PC-3 (cell line): ENCODE results near the gene TUSC2. TPM values are rescaled to one million over a fixed set of nuclear protein-coding genes. Genes with fewer than 3 reads are reported as not detected.

Experiments used
- ATAC-seq: fragments of 200-7000 bp; cut with Tn5 transposase; 2 replicates; pipeline ENCODE4 v1.9.1; 2020; ENCODE audit warnings: mild to moderate bottlenecking, moderate library complexity
- BruUV-seq: library from RNA; stranded (reverse); fragments of 400-500 nt; replicated peaks from 2 replicates; lab custom pipeline; 2021; lab: Mats Ljungman, UMichigan
- CTCF ChIA-PET: fragments of 300-600 bp; sonication (Branson Sonifier 250); formaldehyde crosslinking; loops from one replicate; lab custom pipeline; 2022; ENCODE audit warnings: antibody characterized with exemption; lab: Charles Lee
- POLR2A ChIA-PET: fragments of 300-600 bp; sonication (Branson Sonifier 250); formaldehyde crosslinking; loops from one replicate; lab custom pipeline; 2022; ENCODE audit warnings: antibody characterized with exemption; ENCODE audit not compliant: unreplicated experiment; lab: Charles Lee
- DNase-seq: peaks from one replicate; pipeline ENCODE4 v3.0.0-alpha.2; 2015
- H2AFZ ChIP-seq: fragments of 300-600 bp; sonication (generic); 2 replicates; pipeline ENCODE4 v1.6.0; 2016; ENCODE audit warnings: antibody characterized with exemption, low read length
- H3F3A ChIP-seq: fragments of 300-600 bp; sonication (generic); one replicate; pipeline ENCODE4 v1.6.0; 2017; ENCODE audit warnings: antibody characterized with exemption, low read length, control low read depth, mild to moderate bottlenecking; ENCODE audit not compliant: unreplicated experiment
- H3K27ac ChIP-seq: fragments of 300-600 bp; sonication (generic); 2 replicates; pipeline ENCODE4 v1.5.1; 2016; ENCODE audit warnings: mild to moderate bottlenecking, low read length
- H3K27me3 ChIP-seq: fragments of 300-600 bp; sonication (generic); 2 replicates; pipeline ENCODE4 v1.6.1; 2016; ENCODE audit warnings: low read length, mixed read lengths
- H3K36me3 ChIP-seq: fragments of 300-600 bp; sonication (generic); 2 replicates; pipeline ENCODE4 v1.6.1; 2016; ENCODE audit warnings: low read depth, mixed run types, low read length, mixed read lengths
- H3K4me1 ChIP-seq: fragments of 300-600 bp; sonication (generic); 2 replicates; pipeline ENCODE4 v1.5.1; 2016; ENCODE audit warnings: low read length; ENCODE audit not compliant: insufficient read depth
- H3K4me2 ChIP-seq: fragments of 300-600 bp; sonication (generic); 2 replicates; pipeline ENCODE4 v1.6.0; 2016; ENCODE audit warnings: low read length
- H3K4me3 ChIP-seq: fragments of 300-600 bp; sonication (generic); 2 replicates; pipeline ENCODE4 v1.5.1; 2016; ENCODE audit warnings: mild to moderate bottlenecking, low read length, mixed read lengths
- H3K79me2 ChIP-seq: fragments of 300-600 bp; sonication (generic); 2 replicates; pipeline ENCODE4 v1.6.1; 2017; ENCODE audit warnings: low read length, mixed read lengths
- H3K9ac ChIP-seq: fragments of 300-600 bp; sonication (generic); 2 replicates; pipeline ENCODE4 v1.6.0; 2016; ENCODE audit warnings: mild to moderate bottlenecking, low read length
- H3K9me2 ChIP-seq: fragments of 300-600 bp; sonication (generic); replicated peaks from 2 replicates; pipeline ENCODE4 v1.6.1; 2016; ENCODE audit warnings: mixed run types, low read length, mixed read lengths
- H3K9me3 ChIP-seq: fragments of 300-600 bp; sonication (generic); 2 replicates; pipeline ENCODE4 v1.6.1; 2016; ENCODE audit warnings: low read length, mixed read lengths
- H4K20me1 ChIP-seq: fragments of 300-600 bp; sonication (generic); 2 replicates; pipeline ENCODE4 v1.6.1; 2016; ENCODE audit warnings: low read length, mixed read lengths
- EZH2 ChIP-seq: fragments of 300-600 bp; sonication (generic); IDR thresholded peaks from one replicate; pipeline ENCODE4 v1.6.1; 2017; ENCODE audit warnings: antibody characterized with exemption, mild to moderate bottlenecking, low read length; ENCODE audit not compliant: unreplicated experiment
- EZH2phosphoT487 ChIP-seq: fragments of 300-600 bp; sonication (generic); IDR thresholded peaks from 2 replicates; pipeline ENCODE4 v1.6.1; 2018; ENCODE audit warnings: mild to moderate bottlenecking, antibody characterized with exemption, low read length, borderline replicate concordance
- intact Hi-C: fragments of 100-400 bp; cut with micrococcal nuclease; formaldehyde crosslinking; loops from 2 replicates; pipeline ENCODE4 v1.9.0; 2023
- total RNA-seq: library from RNA; depleted of rRNA; stranded (reverse); fragments of >200 nt; gene quantifications from 2 replicates; pipeline ENCODE4 v1.2.3, GENCODE V29; 2014
- TF ChIP-seq, protein P1 (sequence below): fragments of 300-600 bp; sonication (generic); conservative IDR thresholded peaks from 2 replicates; pipeline ENCODE4 v1.5.1; 2017; ENCODE audit warnings: antibody characterized with exemption, low read depth, mild to moderate bottlenecking, low read length

TUSC2 gene
- total RNA-seq, 1 experiment from 2014 or later, result 143 TPM

DNA sequence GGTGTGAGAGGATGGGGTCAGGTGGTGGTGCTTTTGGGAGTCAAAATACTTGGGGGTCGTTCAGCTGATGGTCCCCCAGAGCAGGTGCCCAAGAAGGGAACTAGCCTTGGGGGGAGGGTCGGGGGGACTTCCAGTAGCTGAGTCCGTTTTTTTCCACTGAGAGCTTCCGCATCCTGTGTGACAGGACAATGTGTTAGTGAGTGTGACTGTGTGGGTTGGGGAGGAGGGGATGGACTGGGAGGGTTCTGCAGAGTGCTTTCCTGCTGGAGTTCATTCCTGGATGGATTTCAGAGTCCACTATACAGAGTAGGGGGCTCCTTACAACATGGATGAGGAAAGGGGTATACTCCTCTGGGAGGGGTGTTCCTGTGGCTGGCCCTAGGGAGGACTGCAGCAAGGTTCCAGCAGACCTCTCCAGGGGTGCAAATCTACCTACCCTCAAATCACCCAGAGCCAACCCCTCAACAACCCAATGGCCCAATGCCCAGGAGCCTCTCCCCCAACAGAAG, 4.9 kb downstream of the TUSC2 start:
- Histone ChIP-seq H3K4me2 (no peak overlapping the region), H3K36me3 (peaks cover 6% of the 10 kb centered on the region), H3K4me3 (no peak overlapping the region), H2AFZ (no peak overlapping the region), H3K27ac (no peak overlapping the region), H3K9me3 (no peaks in the 10 kb centered on the region), H3K4me1 (peaks cover 31% of the 10 kb centered on the region), H3K79me2 (peaks cover 47% of the 10 kb centered on the region), H4K20me1 (no peaks in the 10 kb centered on the region), H3K27me3 (no peaks in the 10 kb centered on the region), H3K9me2 (no peaks in the 10 kb centered on the region), H3F3A (peaks cover under 1% of the 10 kb centered on the region), H3K9ac (no peak overlapping the region)
- TF ChIP-seq, protein P1, sequence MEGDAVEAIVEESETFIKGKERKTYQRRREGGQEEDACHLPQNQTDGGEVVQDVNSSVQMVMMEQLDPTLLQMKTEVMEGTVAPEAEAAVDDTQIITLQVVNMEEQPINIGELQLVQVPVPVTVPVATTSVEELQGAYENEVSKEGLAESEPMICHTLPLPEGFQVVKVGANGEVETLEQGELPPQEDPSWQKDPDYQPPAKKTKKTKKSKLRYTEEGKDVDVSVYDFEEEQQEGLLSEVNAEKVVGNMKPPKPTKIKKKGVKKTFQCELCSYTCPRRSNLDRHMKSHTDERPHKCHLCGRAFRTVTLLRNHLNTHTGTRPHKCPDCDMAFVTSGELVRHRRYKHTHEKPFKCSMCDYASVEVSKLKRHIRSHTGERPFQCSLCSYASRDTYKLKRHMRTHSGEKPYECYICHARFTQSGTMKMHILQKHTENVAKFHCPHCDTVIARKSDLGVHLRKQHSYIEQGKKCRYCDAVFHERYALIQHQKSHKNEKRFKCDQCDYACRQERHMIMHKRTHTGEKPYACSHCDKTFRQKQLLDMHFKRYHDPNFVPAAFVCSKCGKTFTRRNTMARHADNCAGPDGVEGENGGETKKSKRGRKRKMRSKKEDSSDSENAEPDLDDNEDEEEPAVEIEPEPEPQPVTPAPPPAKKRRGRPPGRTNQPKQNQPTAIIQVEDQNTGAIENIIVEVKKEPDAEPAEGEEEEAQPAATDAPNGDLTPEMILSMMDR, result no peak
- no peak for TF ChIP-seq EZH2
- TF ChIP-seq EZH2phosphoT487, result no peak
- CTCF ChIA-PET, result interaction anchor here (1.4 kb wide), 1 partner anchor 24 kb away, joined by 7 read pairs; the partner anchor contains the start of genes HYAL3 and NAA80
- ATAC-seq, result no peak
- DNase-seq, result no peak
- BruUV-seq, result no TSS peak
- intact Hi-C loops, result loop anchor here (5.0 kb wide), 1 partner anchor 126 kb away; no protein-coding TSS in a partner anchor
- POLR2A ChIA-PET, result no interaction called here

DNA sequence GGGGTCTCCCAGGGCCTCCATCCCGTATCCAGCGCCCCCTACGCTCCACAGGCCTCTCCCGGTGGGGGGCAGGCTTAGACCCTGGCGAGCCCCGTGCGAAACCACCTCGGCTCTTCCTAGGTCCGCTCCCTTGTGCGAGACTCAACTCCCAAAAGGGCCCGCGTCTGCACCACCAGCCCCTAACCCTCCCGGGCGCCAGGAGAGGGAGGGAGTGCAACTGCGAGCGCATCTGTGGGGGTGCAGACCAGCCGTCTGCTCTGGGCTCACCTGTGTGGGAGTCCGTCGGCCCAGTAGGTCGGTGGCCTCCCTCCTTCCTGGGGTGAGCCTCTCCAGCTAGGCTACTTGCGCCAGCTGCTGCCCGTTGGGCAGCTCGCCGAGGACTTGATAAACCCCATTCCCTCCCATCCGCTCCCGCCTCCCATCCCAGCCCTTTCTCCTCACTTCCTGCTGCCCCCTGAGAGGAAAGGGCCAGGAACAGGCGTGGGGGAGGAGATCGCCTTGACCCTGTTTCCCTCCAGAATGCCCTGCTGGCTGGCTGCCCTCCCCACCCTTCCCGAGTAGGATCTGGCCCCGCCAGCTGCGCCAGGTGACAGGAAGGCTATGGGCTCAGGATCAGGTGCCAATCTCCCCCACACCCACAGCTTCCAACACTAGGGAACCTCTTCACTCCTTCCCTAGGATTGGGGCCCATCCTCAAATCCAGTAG, 5.5 kb downstream of the TUSC2 start, which contains the start of gene HYAL2:
HYAL2 (minus strand) TSS at position 360 of the 706 bp plus-strand sequence. CDS start 2,256 bp downstream, outside the sequence.
- H3K36me3 ChIP-seq, result peaks cover 6% of the 10 kb centered on the region
- peak within 1 kb of the TSS; percentile 99 for H3K4me2 ChIP-seq
- peak within 1 kb of the TSS; percentile 92 for H2AFZ ChIP-seq
- ChIA-PET POLR2A (no interaction called here), CTCF (no interaction called here)
- H3K9me2 ChIP-seq, result no peaks in the 10 kb centered on the region
- H3K9ac ChIP-seq, result peak within 1 kb of the TSS; percentile 93
- H3F3A ChIP-seq, result peaks cover 7% of the 10 kb centered on the region
- intact Hi-C loops, result loop anchor here (5.0 kb wide), 1 partner anchor 125 kb away; no protein-coding TSS in a partner anchor
- no peaks in the 10 kb centered on the region for H4K20me1 ChIP-seq
- no TSS peak for BruUV-seq
- peak within 1 kb of the TSS; percentile 97 for H3K4me3 ChIP-seq
- ATAC-seq (no peak), DNase-seq (no peak)
- H3K27ac ChIP-seq, result peak within 1 kb of the TSS; percentile 86
- peaks cover 37% of the 10 kb centered on the region for H3K4me1 ChIP-seq
- TF ChIP-seq EZH2, result no peak
- TF ChIP-seq, protein P1, result no peak
- TF ChIP-seq EZH2phosphoT487, result no peak
- H3K9me3 ChIP-seq, result no peaks in the 10 kb centered on the region
- H3K27me3 ChIP-seq, result no peaks in the 10 kb centered on the region
- peaks cover 45% of the 10 kb centered on the region for H3K79me2 ChIP-seq

DNA sequence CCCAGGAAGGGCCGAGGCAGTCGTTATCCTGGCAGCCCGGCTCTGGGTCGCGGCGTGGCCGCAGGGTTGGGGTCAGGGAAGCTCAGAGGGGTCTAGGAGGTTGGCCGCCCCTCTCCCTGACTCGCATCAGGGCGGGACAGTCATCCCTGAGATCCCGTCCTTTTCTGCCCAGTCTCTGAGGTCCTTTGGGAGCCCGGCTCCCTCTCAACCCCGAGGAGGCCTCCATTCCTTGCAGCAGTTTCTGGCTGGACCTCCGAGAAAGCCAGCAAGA, 6.0 kb downstream of the TUSC2 start:
- Histone ChIP-seq H3K9me2 (no peaks in the 10 kb centered on the region), H2AFZ (peak overlapping the region; percentile 92; the same call in 1 of the 2 replicates), H3K4me1 (peaks cover 39% of the 10 kb centered on the region), H3K4me2 (peak overlapping the region; percentile 99), H4K20me1 (no peaks in the 10 kb centered on the region), H3K36me3 (peaks cover 6% of the 10 kb centered on the region), H3K27me3 (no peaks in the 10 kb centered on the region), H3K27ac (no peak overlapping the region), H3K4me3 (peak overlapping the region; percentile 97; the same call in 1 of the 2 replicates), H3K79me2 (peaks cover 40% of the 10 kb centered on the region), H3K9me3 (no peaks in the 10 kb centered on the region), H3F3A (peaks cover 12% of the 10 kb centered on the region), H3K9ac (no peak overlapping the region)
- POLR2A ChIA-PET, result no interaction called here
- BruUV-seq, result no TSS peak
- CTCF ChIA-PET, result interaction anchor here (1.0 kb wide), 2 partner anchors 23 to 57 kb away, joined by 7 to 8 read pairs; partner anchors contain the start of genes HYAL3 and NAA80
- TF ChIP-seq EZH2 (no peak), EZH2phosphoT487 (no peak)
- TF ChIP-seq, protein P1, result no peak
- no peak for ATAC-seq
- intact Hi-C loops, result loop anchor here (5.0 kb wide), 1 partner anchor 125 kb away; no protein-coding TSS in a partner anchor
- no peak for DNase-seq
